Activated naive CD4-positive, alpha-beta T cell treated with anti-CD3 and anti-CD28 coated beads, Interleukin-2, amount 50 U/mL, for 16 hours (primary cell): ENCODE measurements around the gene PTPRN.
"Not testable (repeated sequence)": the region's sequence is repeated elsewhere in the genome, so short reads cannot be mapped to it uniquely, and the experiment has no call there.

Experiments
- DNase-seq: peaks from one replicate; pipeline ENCODE4 v3.0.0-alpha.2; 2020

Gene PTPRN

GRCh38 chr2:219306047-219306446, 3.2 kb downstream of the PTPRN start:
- no peak for DNase-seq

GRCh38 chr2:219304223-219304622, 5.0 kb downstream of the PTPRN start:
- DNase-seq, result no peak

GRCh38 chr2:219302412-219302968, 6.7 kb downstream of the PTPRN start:
- no peak for DNase-seq

DNA sequence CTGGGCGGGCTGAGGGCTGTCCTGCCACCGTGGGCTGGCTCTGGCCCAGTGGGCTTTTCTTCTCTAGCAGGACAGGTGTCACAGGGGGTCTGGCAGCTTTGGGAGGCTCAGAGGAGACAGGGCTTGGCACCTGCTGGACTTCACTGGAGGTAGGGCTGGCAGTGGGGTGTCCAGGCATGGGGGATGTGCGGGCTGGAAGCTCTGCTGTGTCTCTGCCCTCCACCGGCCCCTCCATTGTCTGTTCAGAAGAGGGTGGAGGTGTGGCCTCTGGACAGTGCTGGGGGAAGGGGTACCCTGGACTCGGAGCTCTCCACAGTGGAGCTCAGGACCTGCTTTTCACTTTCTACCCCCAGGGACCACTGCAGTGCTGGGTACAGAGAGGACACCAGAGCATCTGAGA, 9.2 kb downstream of the PTPRN start:
- no peak for DNase-seq

DNA sequence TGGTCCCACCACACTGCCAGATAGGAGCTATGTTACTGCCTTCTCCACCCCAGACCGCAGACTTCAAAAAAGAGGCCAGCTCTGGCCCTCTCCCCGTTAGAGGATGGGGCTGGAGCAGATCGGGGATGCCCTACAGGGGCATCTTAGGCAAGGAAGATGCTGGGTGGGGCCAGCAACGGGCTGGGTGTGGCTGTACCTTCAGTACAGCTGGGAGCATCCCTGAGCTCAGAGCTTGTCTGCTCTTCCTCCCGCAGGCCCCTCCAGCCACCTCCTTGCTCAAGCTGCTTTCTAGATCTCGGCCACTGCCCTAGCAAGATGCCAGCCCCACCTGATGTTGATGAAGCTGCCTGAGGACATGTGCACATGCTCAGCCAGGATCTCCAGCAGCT, 9.8 kb downstream of the PTPRN start:
- DNase-seq, result no peak

DNA sequence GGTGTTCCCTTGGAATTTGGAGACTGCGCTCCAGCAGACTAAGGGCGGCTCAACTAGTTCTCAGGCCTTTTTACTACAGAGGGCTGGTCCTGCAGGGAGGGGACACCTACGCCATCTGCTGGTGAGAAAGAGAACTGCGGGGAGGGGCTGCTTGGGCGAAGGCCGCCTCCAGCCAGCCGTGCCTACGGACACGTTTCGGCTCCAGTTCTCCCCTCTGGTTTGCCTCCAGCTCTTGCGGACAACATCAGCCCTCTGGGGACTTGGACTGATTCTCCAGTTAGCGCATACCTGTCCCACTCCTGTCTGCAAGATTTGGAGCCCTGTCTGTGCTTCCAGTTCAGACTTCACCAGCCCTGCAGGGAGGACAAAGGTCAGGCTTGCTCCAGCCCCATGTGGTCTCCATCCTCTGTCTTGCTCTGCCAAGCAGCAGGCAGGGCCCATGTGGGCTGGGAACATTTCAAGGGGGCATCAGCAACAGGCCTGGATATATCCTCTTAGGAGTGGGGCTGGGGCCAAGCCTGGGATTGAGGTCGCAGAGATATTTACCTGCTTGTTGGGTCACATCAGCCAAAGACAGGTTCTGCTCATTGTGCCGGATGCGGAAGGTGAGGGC, 10.3 kb downstream of the PTPRN start:
- peak; percentile 89 for DNase-seq

DNA sequence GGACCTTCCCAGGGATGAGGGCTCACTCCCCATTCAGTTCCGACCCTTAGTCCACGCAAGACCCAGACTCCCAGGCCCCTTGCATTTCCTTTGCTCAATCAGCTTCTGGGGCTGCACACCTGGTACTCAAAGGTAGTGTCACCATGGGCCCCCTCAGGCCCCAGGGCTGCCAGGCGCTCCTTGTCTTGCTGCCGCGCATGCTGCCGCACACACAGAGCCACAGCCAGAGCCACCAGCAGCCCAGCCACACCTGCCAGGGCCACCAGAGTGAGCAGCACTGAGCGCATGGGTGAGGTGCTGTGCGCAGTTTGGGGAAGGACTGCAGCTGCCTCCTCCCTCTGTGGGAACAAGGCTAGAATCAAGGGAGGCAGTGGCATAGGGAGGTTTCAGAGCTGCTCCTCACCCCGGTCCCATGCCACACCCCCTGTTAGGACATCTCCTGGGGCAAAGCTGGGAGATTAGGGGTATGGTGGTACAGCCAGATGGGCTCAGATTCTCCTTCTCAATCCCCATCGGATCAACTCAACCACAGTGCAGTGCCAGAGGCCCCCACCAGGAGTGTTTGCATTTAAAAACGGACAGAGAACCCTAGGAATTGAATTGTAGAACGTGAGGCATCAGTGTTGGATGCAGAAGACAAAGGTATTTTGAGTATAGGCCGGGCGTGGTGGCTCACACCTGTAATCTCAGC, 11.3 kb downstream of the PTPRN start:
- no peak for DNase-seq

DNA sequence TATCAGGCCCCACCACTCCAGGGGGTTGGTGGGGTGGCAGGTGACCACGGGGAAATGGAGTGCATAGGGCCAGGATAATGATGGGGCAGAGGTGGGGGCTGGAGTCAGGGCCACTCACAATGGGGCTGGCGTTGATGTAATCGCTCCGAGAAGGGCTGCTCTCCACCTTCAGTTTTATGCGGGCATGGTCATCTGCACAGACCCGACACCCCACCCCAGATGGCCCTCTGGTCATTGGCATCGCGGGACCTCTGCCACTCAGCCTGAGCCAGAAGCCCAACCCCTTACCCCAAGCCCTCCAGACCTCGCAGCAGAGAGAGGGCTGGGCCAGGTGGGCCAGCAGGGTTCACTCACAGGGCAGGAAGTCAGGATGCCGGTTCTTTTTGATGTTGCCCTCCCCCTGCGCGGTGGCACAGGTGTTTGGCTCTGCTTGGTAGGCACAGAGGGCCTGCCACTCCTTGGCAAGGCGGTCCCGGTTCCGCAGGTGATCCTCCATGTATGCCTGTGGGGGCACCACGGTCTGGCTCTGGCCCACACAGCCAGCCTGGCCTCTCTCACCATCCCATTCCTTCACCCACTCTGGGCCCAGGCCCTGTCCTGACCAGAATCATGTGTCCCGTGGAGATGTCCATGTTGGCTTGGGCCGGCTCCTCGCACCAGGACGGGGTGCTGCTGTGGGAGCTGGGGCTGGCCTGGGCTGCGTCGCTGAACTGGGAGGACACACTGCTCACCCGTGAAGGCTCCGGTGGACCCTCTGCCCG, 12.4 kb downstream of the PTPRN start:
- DNase-seq, result no peak

DNA sequence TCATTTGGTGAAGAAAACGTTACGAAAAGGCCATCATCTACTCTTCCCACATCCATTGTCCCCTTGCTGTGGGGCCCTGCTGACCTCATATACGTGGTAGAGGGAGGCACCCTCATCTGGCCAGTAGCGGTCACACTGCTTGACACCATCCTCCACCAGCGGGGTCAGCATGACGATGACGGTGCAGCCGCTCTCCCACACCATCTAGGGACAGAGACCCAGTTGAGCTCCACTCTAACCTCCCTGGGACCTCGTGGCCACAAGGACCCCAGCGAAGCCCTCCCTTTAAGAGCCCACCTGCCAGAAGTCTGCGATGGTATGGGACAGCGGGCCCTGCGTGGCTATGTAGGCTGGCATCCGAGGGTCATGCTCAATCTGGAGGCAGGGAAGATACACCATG, 13.1 kb downstream of the PTPRN start:
- DNase-seq, result no peak

GRCh38 chr2:219294356-219295351, 14.5 kb downstream of the PTPRN start:
- DNase-seq, result peak; percentile 89

DNA sequence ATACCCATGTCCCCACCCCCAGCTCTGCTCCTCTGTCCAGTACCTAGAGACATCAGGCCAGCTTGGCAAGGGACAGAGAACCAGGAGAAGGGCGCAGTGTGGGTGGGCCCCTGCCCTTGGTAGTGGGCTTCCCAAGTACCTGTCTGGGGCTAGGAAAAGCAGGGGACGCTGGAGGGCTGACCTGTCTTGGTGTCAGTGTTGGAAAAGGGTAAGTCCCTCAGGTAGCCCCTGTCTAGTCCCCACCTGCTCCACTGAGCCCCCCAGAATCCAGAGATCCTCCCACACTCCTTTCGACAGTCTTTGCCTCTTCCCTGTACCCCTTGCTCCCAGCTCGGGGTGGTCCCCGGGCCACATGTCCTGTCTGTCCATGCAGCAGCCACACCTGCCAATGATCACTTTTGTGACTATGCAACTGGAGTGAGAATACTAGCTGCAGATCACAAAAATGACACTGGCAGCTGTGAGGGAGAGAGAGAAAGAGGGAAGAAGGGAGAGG, 15.4 kb downstream of the PTPRN start:
- no peak for DNase-seq

GRCh38 chr2:219292616-219293015, 16.6 kb downstream of the PTPRN start:
- no peak for DNase-seq

- no peak for DNase-seq
Measured at GRCh38 chr2:219291910-219292490, 17.2 kb downstream of the PTPRN start.

DNA sequence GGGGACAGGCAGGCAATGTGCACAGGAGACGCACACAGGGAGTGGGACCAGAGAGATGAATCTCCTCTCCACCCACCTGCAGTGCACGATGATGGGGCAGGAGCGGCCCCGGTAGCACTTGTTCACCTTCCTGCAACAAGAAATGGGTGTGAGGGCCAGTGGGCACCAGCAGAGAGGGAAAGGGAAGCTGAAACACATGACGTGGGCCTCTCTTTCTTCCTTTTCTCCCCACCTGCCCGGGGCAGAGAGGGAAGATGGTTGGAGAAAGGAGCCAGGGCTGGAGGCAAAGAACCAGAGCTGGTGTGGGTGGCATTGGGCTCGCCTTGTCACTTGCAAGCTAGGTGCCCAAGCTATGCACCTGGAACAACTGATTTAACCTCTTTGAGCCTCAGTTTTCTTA, 17.8 kb downstream of the PTPRN start:
- no peak for DNase-seq

DNA sequence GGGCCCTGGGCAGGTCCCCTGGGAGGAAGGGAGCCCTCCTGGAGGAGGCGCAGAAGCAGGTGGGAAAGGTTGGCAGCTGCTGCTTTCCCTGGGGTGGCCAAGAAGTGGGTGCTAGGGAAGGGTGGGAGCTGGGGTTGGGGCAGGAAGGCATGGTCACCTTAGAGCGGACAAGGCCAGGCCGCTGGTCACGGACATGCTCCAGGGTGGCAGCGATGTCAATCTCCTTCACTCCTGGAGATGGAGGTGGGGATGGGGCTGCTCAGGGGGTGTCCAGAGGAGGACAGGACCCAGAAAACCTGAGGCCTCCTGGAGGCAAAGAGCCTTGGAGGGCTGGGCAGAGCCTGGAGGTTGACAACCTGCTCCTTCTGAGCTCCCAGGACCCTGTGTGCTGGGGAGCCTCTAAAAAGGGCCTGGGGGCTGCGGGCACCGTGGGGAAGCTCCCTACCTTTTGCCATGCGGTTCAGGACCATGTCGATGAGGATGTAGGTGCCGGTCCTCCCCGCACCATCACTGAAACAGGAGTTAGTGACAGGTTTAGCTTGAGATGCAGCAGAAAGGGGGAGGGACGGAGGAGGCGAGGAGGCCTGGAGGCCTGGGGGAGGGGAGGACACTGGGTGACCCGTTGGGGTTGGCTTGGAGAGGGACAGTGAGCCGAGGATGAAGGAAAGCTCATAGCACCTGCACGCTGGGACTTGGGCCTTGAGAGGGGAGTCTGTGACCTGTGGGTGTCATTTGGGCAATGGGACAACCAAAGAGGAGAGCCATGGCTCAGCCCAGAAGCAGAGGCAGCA, 18.6 kb downstream of the PTPRN start:
- no peak for DNase-seq

DNA sequence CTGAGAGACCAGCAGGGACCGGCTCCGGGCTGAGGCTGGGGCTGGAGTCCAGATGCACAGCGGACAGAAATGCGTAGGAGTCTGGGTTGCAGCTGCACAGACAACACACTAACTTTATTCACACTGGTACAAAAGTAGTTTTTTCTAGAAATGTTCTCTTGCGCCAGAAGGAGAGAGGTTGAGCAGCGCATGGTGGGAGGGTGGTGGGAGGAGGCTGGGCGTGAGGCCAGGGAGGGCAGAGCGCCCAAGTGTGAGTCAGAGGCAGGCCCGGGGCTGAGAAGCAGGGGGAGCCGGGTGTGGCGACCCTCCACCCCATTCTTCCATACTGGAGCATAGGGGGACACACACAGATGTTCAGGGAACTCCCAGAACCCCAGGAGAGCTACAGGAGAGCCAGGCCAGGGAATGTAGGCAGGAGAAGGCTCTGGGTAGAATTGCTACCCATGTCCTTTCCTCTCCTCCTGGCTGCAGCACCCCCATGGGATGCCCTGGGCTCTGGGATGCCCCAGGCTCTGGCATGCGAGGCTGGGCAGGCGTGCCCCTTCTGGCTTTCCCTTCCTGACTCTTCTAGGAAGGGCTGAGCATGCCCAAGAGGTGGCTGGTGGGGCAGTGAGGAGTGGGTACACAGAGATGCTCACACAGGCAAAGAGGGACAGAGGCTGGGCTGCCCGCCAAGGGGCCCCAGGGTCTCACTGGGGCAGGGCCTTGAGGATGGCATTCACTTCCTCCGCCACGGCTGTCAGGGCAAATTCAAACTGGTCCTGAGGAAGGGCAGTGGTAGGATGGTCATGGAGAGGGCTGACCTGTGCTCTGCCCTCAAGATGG, 19.5 kb downstream of the PTPRN start:
- DNase-seq, result no peak

DNA sequence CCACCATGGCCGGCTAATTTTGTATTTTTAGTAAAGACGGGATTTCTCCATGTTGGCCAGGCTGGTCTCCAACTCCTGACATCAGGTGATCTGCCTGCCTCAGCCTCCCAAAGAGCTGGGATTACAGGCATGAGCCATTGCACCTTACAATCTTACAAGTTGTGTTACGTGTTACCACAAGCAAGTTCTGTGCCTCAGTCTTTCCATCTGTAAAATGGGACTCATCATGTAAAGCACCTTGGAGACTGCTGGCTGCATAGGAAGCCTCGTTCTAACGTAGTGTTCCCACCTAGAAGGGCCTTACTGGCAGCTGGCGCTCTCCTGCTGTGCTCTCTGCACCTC, 20.0 kb downstream of the PTPRN start:
- DNase-seq, result no peak

DNA sequence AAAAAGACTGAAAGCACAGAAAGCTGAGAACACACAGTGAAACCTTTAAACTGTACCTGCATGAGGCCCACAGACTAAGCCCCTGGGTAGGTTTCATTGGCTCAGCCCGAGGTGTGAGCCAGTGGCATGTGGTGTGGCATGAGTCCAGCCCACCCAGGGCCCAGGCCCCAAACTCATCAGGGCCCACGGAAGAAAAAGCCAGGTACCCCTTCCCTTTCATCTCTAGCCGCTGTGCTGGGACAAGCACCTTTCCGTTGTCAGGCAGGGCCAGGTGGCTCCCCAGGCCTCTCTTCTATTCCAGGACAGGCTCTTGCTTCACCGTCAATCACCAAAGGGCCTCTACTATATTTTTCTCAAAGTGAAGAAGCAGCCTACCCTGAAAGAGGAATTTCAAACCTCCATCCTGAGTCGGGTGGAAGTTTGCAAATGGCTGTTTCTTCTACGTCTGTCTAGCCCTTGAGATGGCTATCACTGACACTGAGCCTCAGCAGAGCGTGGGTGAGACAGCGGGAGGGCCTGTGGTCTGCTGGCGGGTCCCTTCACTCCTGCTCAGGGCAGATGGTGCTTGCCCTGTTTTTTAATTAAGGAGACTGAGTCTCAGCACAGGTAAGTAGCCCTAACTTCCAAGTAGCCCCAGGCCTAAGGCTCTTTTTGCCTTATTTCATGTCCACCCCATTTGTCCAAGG, 21.5 kb downstream of the PTPRN start:
- no peak for DNase-seq

DNA sequence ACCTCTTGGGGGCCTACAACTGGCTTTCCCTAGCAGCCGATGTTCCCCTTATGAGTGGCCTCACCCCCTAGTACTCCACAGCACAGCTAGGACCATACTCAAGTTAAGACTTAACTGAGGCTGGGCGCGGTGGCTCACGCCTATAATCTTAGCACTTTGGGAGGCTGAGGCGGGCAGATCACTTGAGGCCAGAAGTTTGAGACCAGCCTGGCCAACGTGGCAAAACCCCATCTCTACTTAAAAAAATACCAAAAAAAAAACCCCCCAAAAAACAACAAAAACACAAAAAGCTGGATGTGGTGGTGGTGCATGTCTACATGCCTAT, 22.1 kb downstream of the PTPRN start:
- not testable (repeated sequence) for DNase-seq
